Heart left ventricle (tissue), 16 donors: ENCODE measurements around the gene ARMH4. TPM values are rescaled to one million over a fixed set of nuclear protein-coding genes. Genes with fewer than 3 reads are reported as not detected.
A peak's percentile ranks its signal among the peaks of the same experiment; 100 is the strongest.

Source experiments
- ATAC-seq, 4 donors: fragments of 200-7000 bp; cut with Tn5 transposase; one replicate each; pipeline ENCODE4 v1.9.1; 2020 to 2022; ENCODE audit warnings: moderate library complexity in 4 of 4, mild to moderate bottlenecking in 3 of 4, moderate number of reproducible peaks in 1 of 4
- DNase-seq, 5 donors: peaks; one replicate each; pipeline ENCODE4 v3.0.0-alpha.2; 2020
- H3K27ac ChIP-seq, 12 donors: fragments of 200-600 bp; sonication (generic) in 4 of 12; one replicate each; pipeline versions ENCODE4 v1.5.0 to v1.8.0; 2016 to 2022; ENCODE audit warnings: mild to moderate bottlenecking in 2 of 12
- H3K27me3 ChIP-seq, 9 donors: fragments of 200-600 bp; sonication (generic) in 2 of 9; one replicate each; pipeline versions ENCODE4 v1.5.1 to v1.8.0; 2016 to 2022; ENCODE audit warnings: mild to moderate bottlenecking in 3 of 9
- H3K36me3 ChIP-seq, 9 donors: fragments of 200-600 bp; sonication (generic) in 2 of 9; one replicate each; pipeline versions ENCODE4 v1.5.0 to v1.8.0; 2018 to 2022; ENCODE audit warnings: mild to moderate bottlenecking in 2 of 9
- H3K4me1 ChIP-seq, 12 donors: fragments of 200-600 bp; sonication (generic) in 4 of 12; one replicate each; pipeline versions ENCODE4 v1.5.0 to v1.8.0; 2016 to 2022; ENCODE audit warnings: mild to moderate bottlenecking in 3 of 12
- H3K4me3 ChIP-seq, 12 donors: fragments of 200-600 bp; sonication (generic) in 4 of 12; one replicate each; pipeline versions ENCODE4 v1.5.0 to v1.8.0; 2017 to 2022; ENCODE audit warnings: mild to moderate bottlenecking in 9 of 12, moderate library complexity in 4 of 12
- H3K9me3 ChIP-seq, 12 donors: fragments of 200-600 bp; sonication (generic) in 4 of 12; one replicate each; pipeline versions ENCODE4 v1.5.0 to v1.8.0; 2016 to 2022; ENCODE audit warnings: mild to moderate bottlenecking in 1 of 12
- CTCF ChIP-seq, 12 donors: fragments of 200-600 bp; sonication (generic) in 4 of 12; IDR thresholded peaks; one replicate each; pipeline versions ENCODE4 v1.5.0 to v1.8.0; 2018 to 2022; ENCODE audit warnings: antibody characterized with exemption in 12 of 12, mild to moderate bottlenecking in 5 of 12
- POLR2A ChIP-seq, 2 donors: fragments of 450-650 bp; IDR thresholded peaks; one replicate each; pipeline ENCODE4 v1.6.1; 2017; ENCODE audit warnings: antibody characterized with exemption in 2 of 2, mild to moderate bottlenecking in 2 of 2, moderate library complexity in 2 of 2
- WGBS, 4 donors: extraction: QIAGEN DNeasy Blood & Tissue Kit in 2 of 4; methylation state at CpG; one replicate each; pipeline versions ENCODE4 v1.1.5 to v1.1.7; 2013 to 2018; 5-methylcytosine and 5-hydroxymethylcytosine counted together
- intact Hi-C, 10 donors: fragments of 100-400 bp; cut with DNase I; formaldehyde crosslinking; loops; one replicate each; pipeline versions ENCODE4 v1.11.1 to v1.14.2; 2022
- polyA plus RNA-seq, 2 donors: library from polyadenylated mRNA; stranded (reverse); fragments of 200-250 nt; gene quantifications; one replicate each; pipeline ENCODE4 v1.2.3, GENCODE V29; 2013
- total RNA-seq, 9 donors: library from RNA; depleted of rRNA in 2 of 9; stranded (reverse); fragments of >200 nt in 2 of 9; fragmentation: NEBNext Ultra II Directional in 3 of 9; extraction: Animal tissue kit (Norgen Biotek cat#: 25700) in 3 of 9; gene quantifications; one replicate each; pipeline versions ENCODE4 v1.1.0 to v1.2.4, GENCODE V29; 2016 to 2023
- donor health status: ischemic (EF 13 %, LVEDD 7.1; RV severe dilation, severe dysfunction).
- donor health status: healthy with polysubstance abuse.
- donor health status: DM: no; HTN: yes; CAD: no.
- donor health status: DM: no; HTN: no; CAD: no.
- donor health status: ischemic (EF 25% LVEDD 6.9; RV normal size, moderate dysfunction).
- donor health status: ischemic (EF 25% LVEDD 5.7; RV mildly dilated, moderate dysfunction).
- donor health status: healthy.
- donor health status: DM: yes; HTN: yes; CAD: no.
- donor health status: ischemic (EF 35%, LVEDD 5.7; RV mildly dilated, moderate dysfunction).
- donor health status: nonischemic (EF 11% LVEDD 7.7; RV severe dilation, severe dysfunction).
- donor health status: DM: yes; HTN: yes; CAD: no.
- donor health status: PGD.
- donor health status: ischemic (EF 29% LVEDD 5.4; RV normal size, mild dysfunction).
- donor health status: nonischemic (EF 23%, LVEDD 6.1; RV moderate dilation, normal function).

Gene ARMH4
- total and polyA plus RNA-seq, 11 donors: 1.8 to 13.4 (median 9.7) TPM

GRCh38 chr14:58145936-58146335, 6.1 kb downstream of the ARMH4 start:
- no peaks in the 10 kb centered on the region for H3K9me3 ChIP-seq
- peaks cover 0 to 12% (median 0%) of the 10 kb centered on the region in 9 donors for H3K27me3 ChIP-seq
- H3K27ac ChIP-seq: no peak overlapping the region
- H3K36me3 ChIP-seq: no peaks in the 10 kb centered on the region
- TF ChIP-seq CTCF (IDR thresholded peaks at IDR 0.05) (no peak), POLR2A (IDR thresholded peaks at IDR 0.05) (no peak)
- peaks cover 0 to 8% (median 0%) of the 10 kb centered on the region in 12 donors for H3K4me1 ChIP-seq
- H3K4me3 ChIP-seq: no peak overlapping the region
- ATAC-seq (no peak), DNase-seq (no peak)
- intact Hi-C loops: no loop called here
- 68 to 84% (median 73%) methylated on average over 1 of the region's 1 CpG for WGBS, 4 donors

- ATAC-seq: no peak
- H3K36me3 ChIP-seq: peaks cover 0 to 8% (median 0%) of the 10 kb centered on the region in 9 donors
- 87 to 94% (median 90%) methylated on average over 3 of the region's 3 CpGs for WGBS, 4 donors
- TF ChIP-seq CTCF (IDR thresholded peaks at IDR 0.05): no peak
- no peak for TF ChIP-seq POLR2A (IDR thresholded peaks at IDR 0.05)
- no peak overlapping the region for H3K27ac ChIP-seq
- H3K27me3 ChIP-seq: no peaks in the 10 kb centered on the region
- no peaks in the 10 kb centered on the region for H3K9me3 ChIP-seq
- H3K4me3 ChIP-seq: no peak overlapping the region
- intact Hi-C loops: no loop called here
- peaks cover 0 to 8% (median 0%) of the 10 kb centered on the region in 12 donors for H3K4me1 ChIP-seq
- DNase-seq: no peak
Observed at GRCh38 chr14:58143106-58143505, 8.9 kb downstream of the ARMH4 start.

GRCh38 chr14:58141893-58142292, 10.1 kb downstream of the ARMH4 start:
- H3K9me3 ChIP-seq: no peaks in the 10 kb centered on the region
- DNase-seq (no peak), ATAC-seq (no peak)
- intact Hi-C loops: no loop called here
- H3K36me3 ChIP-seq: peaks cover 0 to 14% (median 0%) of the 10 kb centered on the region in 9 donors
- H3K4me1 ChIP-seq: peaks cover 0 to 8% (median 0%) of the 10 kb centered on the region in 12 donors
- H3K27ac ChIP-seq: no peak overlapping the region
- no peak for TF ChIP-seq POLR2A (IDR thresholded peaks at IDR 0.05)
- no peak for TF ChIP-seq CTCF (IDR thresholded peaks at IDR 0.05)
- H3K27me3 ChIP-seq: no peaks in the 10 kb centered on the region
- H3K4me3 ChIP-seq: no peak overlapping the region

GRCh38 chr14:58138714-58139482, 13.1 kb downstream of the ARMH4 start:
- DNase-seq (no peak), ATAC-seq (peak in 2 of 4 donors; percentile 50 to 59)
- Histone ChIP-seq H3K27me3 (no peaks in the 10 kb centered on the region), H3K27ac (no peak overlapping the region), H3K4me3 (no peak overlapping the region), H3K36me3 (peaks cover 0 to 14% (median 0%) of the 10 kb centered on the region in 9 donors), H3K4me1 (peaks cover 0 to 8% (median 0%) of the 10 kb centered on the region in 12 donors), H3K9me3 (no peaks in the 10 kb centered on the region)
- intact Hi-C loops: no loop called here
- 65 to 75% (median 68%) methylated on average over 10 of the region's 10 CpGs for WGBS, 4 donors
- TF ChIP-seq POLR2A (IDR thresholded peaks at IDR 0.05): no peak
- no peak for TF ChIP-seq CTCF (IDR thresholded peaks at IDR 0.05)
